ENCODE results near the gene ZNF638. TPM values are rescaled to one million over a fixed set of nuclear protein-coding genes. Genes with fewer than 3 reads are reported as not detected.

Gene ZNF638
- total and polyA plus RNA-seq, 2 of the 8 experiments (the other 6 are each of a cell fraction or from before 2014, with no cell fraction given) = 45.3 to 143 TPM

DNA sequence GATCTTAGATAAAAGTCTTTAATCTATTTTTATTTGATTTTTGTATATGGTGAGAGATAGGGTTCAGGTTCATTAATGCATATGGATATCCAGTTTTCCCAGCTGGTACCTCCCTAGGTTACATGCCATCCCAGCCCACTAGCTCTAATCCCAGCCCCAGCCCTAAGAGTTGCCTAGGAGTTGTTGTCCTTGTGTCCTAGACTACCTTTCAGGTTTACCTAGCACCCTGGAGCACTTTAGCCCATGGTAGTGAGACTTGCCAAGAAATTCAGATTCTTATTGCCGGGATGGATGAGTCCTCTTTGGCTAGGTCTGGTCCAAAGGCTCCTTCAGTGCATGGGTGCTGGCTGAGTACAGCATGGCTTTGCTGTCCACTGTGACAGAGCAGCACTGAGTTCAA lies 40.5 kb downstream of the ZNF638 start:
- H3K4me3 ChIP-seq (ENCODE audit: extremely low read depth in 1 of 4, insufficient read depth in 2 of 4, low read depth in 3 of 4, low read length in 4 of 4) = no peak overlapping the region
- no peaks in the 10 kb centered on the region for H3K9me3 ChIP-seq (ENCODE audit: insufficient read depth in 2 of 2, low read depth in 1 of 2, low read length in 1 of 2)
- H3K79me2 ChIP-seq (ENCODE audit: control insufficient read depth in 1 of 2, insufficient read depth in 2 of 2, low read length in 2 of 2) = peaks cover 0 to 12% of the 10 kb centered on the region in 2 experiments; a peak in 2 of 4 replicates
- ChIA-PET POLR2A (ENCODE audit: partially characterized antibody) (no interaction called here), CTCF (ENCODE audit: partially characterized antibody) (interaction anchor here (1.1 kb wide), 1 partner anchor 73 kb away, joined by 4 read pairs; no protein-coding TSS in a partner anchor)
- 86% methylated on average over 1 of the region's 1 CpG; no CpG with 5 or more reads in 1 of the 2 experiments for WGBS, 2 experiments (ENCODE audit: extremely low coverage in 1 of 2, insufficient coverage in 1 of 2, insufficient read length in 1 of 2, insufficient replicate concordance in 2 of 2, low coverage in 1 of 2, low lambda C conversion rate in 2 of 2, missing lambda C conversion rate in 1 of 2)
- no peak overlapping the region for H2BK120ac ChIP-seq (replicated peaks; ENCODE audit: low read depth, low read length)
- no peak overlapping the region for H3K14ac ChIP-seq (ENCODE audit: insufficient read length)
- no peak overlapping the region for H3K56ac ChIP-seq (replicated peaks; ENCODE audit: insufficient read length, low read depth, low read length)
- H2AFZ ChIP-seq (ENCODE audit: low read length) = no peak overlapping the region
- H4K5ac ChIP-seq (ENCODE audit: insufficient read length, low read depth, low read length) = no peak overlapping the region
- H2AK5ac ChIP-seq (ENCODE audit: low read depth, low read length) = no peak overlapping the region
- H3K9ac ChIP-seq (replicated peaks in 1 of 4; ENCODE audit: extremely low read depth in 1 of 4, low read depth in 3 of 4, low read length in 3 of 4) = no peak overlapping the region
- no peak overlapping the region for H2BK15ac ChIP-seq (ENCODE audit: low read length)
- H3K23ac ChIP-seq (ENCODE audit: insufficient read length) = no peak overlapping the region
- no peaks in the 10 kb centered on the region for H3K27me3 ChIP-seq (replicated peaks in 1 of 4; ENCODE audit: control insufficient read depth in 3 of 4, extremely low read depth in 1 of 4, insufficient read depth in 3 of 4, low read length in 3 of 4)
- H4K8ac ChIP-seq (ENCODE audit: extremely low read depth, insufficient read depth, low read length) = no peak overlapping the region
- no peaks in the 10 kb centered on the region for H3K23me2 ChIP-seq (ENCODE audit: low read depth, low read length)
- H3K4me1 ChIP-seq (replicated peaks in 1 of 4; ENCODE audit: control insufficient read depth in 3 of 4, insufficient read depth in 4 of 4, low read length in 3 of 4) = no peaks in the 10 kb centered on the region
- H4K20me1 ChIP-seq (replicated peaks in 1 of 2; ENCODE audit: control insufficient read depth in 1 of 2, insufficient read depth in 2 of 2, low read length in 2 of 2) = peaks cover 3 to 7% of the 10 kb centered on the region in 2 experiments
- no peak overlapping the region for H3K4me2 ChIP-seq (ENCODE audit: insufficient read depth in 1 of 2, low read depth in 2 of 2, low read length in 2 of 2)
- no peak overlapping the region for H2BK5ac ChIP-seq (ENCODE audit: low read depth, low read length)
- no peak overlapping the region for H2BK12ac ChIP-seq (ENCODE audit: low read depth, low read length)
- H3K27ac ChIP-seq (ENCODE audit: low read depth, low read length) = no peak overlapping the region
- H2BK20ac ChIP-seq (ENCODE audit: low read length) = no peak overlapping the region
- FAIRE-seq (no peak), DNase-seq (ENCODE audit: low read depth in 1 of 2, low spot score in 2 of 2) (no peak)
- peaks cover 0 to 77% (median 28%) of the 10 kb centered on the region in 4 experiments; a peak in 6 of 8 replicates for H3K36me3 ChIP-seq (ENCODE audit: control insufficient read depth in 2 of 4, insufficient read depth in 4 of 4, low read length in 3 of 4)
- H3K4ac ChIP-seq (replicated peaks; ENCODE audit: insufficient read length, low read depth, low read length) = no peak overlapping the region
- TF ChIP-seq SIX5 (IDR thresholded peaks at IDR 0.05; ENCODE audit: low read depth, low read length) (no peak), GTF2F1 (IDR thresholded peaks at IDR 0.05; ENCODE audit: borderline replicate concordance, low read depth, low read length) (no peak), CBX5 (IDR thresholded peaks at IDR 0.05; ENCODE audit: low read depth, low read length) (no peak)
- H3K18ac ChIP-seq (ENCODE audit: extremely low read depth, low read length) = no peak overlapping the region
- peaks cover 3% of the 10 kb centered on the region for H3K79me1 ChIP-seq (ENCODE audit: low read depth, low read length)
- no peak overlapping the region for H4K91ac ChIP-seq (replicated peaks; ENCODE audit: insufficient read length, low read length)

Measured in H1 (cell line).